Liver (tissue), 9 donors: ENCODE measurements around the gene SCN4A. TPM values are rescaled to one million over a fixed set of nuclear protein-coding genes. Genes with fewer than 3 reads are reported as not detected.

Experiments
- DNase-seq: peaks from one replicate; pipeline ENCODE4 v3.0.0-alpha.2; 2017; ENCODE audit warnings: low spot score
- H3K27ac ChIP-seq, 2 donors: one replicate each; pipeline ENCODE4 v1.7.0; 2013; ENCODE audit warnings: inconsistent platforms in 2 of 2, low read length in 2 of 2, control low read depth in 1 of 2, low read depth in 1 of 2, mild to moderate bottlenecking in 1 of 2
- H3K27me3 ChIP-seq, 4 donors: one replicate each; pipeline versions ENCODE4 v1.6.1 to v1.7.0; 2013; ENCODE audit warnings: low read length in 3 of 4, inconsistent platforms in 1 of 4, mild to moderate bottlenecking in 1 of 4, moderate library complexity in 1 of 4; ENCODE audit not compliant: control insufficient read depth in 4 of 4, insufficient read depth in 4 of 4
- H3K36me3 ChIP-seq, 4 donors: one replicate each; pipeline versions ENCODE4 v1.6.1 to v1.7.0; 2013; ENCODE audit warnings: low read length in 3 of 4, mild to moderate bottlenecking in 3 of 4, low read depth in 1 of 4, moderate library complexity in 1 of 4; ENCODE audit not compliant: control insufficient read depth in 4 of 4, insufficient read depth in 3 of 4
- H3K4me1 ChIP-seq, 4 donors: one replicate each; pipeline versions ENCODE4 v1.6.1 to v1.7.0; 2013; ENCODE audit warnings: low read length in 3 of 4, mild to moderate bottlenecking in 3 of 4, moderate library complexity in 1 of 4; ENCODE audit not compliant: control insufficient read depth in 4 of 4, insufficient read depth in 4 of 4
- H3K4me3 ChIP-seq, 3 donors: one replicate each; pipeline versions ENCODE4 v1.6.1 to v1.7.0; 2013; ENCODE audit warnings: low read length in 3 of 3, control low read depth in 1 of 3, low read depth in 1 of 3, mild to moderate bottlenecking in 1 of 3
- H3K9ac ChIP-seq, 2 donors: one replicate each; pipeline ENCODE4 v1.7.0; 2013; ENCODE audit warnings: low read length in 2 of 2, mild to moderate bottlenecking in 2 of 2, moderate library complexity in 2 of 2, control low read depth in 1 of 2, low read depth in 1 of 2
- H3K9me3 ChIP-seq, 4 donors: one replicate each; pipeline versions ENCODE4 v1.6.1 to v1.7.0; 2013; ENCODE audit warnings: low read length in 3 of 4; ENCODE audit not compliant: control insufficient read depth in 4 of 4
- ATF3 ChIP-seq: IDR thresholded peaks from 2 replicates; pipeline ENCODE4 v1.6.1; 2016; ENCODE audit warnings: antibody characterized with exemption
- EGR1 ChIP-seq, 2 donors: IDR thresholded peaks; 2 replicates each; pipeline ENCODE4 v1.6.1; 2016 to 2018; ENCODE audit warnings: antibody characterized with exemption in 2 of 2, low read depth in 2 of 2
- FOXA1 ChIP-seq: IDR thresholded peaks from 2 replicates; pipeline ENCODE4 v1.6.1; 2016; ENCODE audit warnings: antibody characterized with exemption
- FOXA2 ChIP-seq: IDR thresholded peaks from 2 replicates; pipeline ENCODE4 v1.6.1; 2016; ENCODE audit warnings: antibody characterized with exemption
- GABPA ChIP-seq, 2 donors: IDR thresholded peaks in 1 of 2; conservative IDR thresholded peaks in 1 of 2; 2 replicates each; pipeline ENCODE4 v1.6.1; 2016; ENCODE audit warnings: antibody characterized with exemption in 2 of 2, mild to moderate bottlenecking in 1 of 2, moderate library complexity in 1 of 2
- HNF4A ChIP-seq, 2 donors: conservative IDR thresholded peaks; 2 replicates each; pipeline ENCODE4 v1.6.1; 2016; ENCODE audit warnings: antibody characterized with exemption in 2 of 2, mild to moderate bottlenecking in 2 of 2
- HNF4G ChIP-seq: IDR thresholded peaks from 2 replicates; pipeline ENCODE4 v1.6.1; 2016; ENCODE audit warnings: antibody characterized with exemption
- JUND ChIP-seq, 2 donors: IDR thresholded peaks; 2 replicates each; pipeline ENCODE4 v1.6.1; 2016; ENCODE audit warnings: antibody characterized with exemption in 2 of 2
- NR2F2 ChIP-seq: IDR thresholded peaks from 2 replicates; pipeline ENCODE4 v1.6.1; 2016; ENCODE audit warnings: antibody characterized with exemption
- RAD21 ChIP-seq, 2 donors: IDR thresholded peaks; 2 replicates each; pipeline ENCODE4 v1.6.1; 2016; ENCODE audit warnings: antibody characterized with exemption in 2 of 2, mild to moderate bottlenecking in 2 of 2
- REST ChIP-seq: IDR thresholded peaks from 2 replicates; pipeline ENCODE4 v1.6.1; 2016; ENCODE audit warnings: antibody characterized with exemption, mild to moderate bottlenecking
- RXRA ChIP-seq, 2 donors: IDR thresholded peaks; 2 replicates each; pipeline ENCODE4 v1.6.1; 2017 to 2018; ENCODE audit warnings: antibody characterized with exemption in 2 of 2, mild to moderate bottlenecking in 1 of 2
- SP1 ChIP-seq: IDR thresholded peaks from 2 replicates; pipeline ENCODE4 v1.6.1; 2018; ENCODE audit warnings: antibody characterized with exemption, mild to moderate bottlenecking
- TAF1 ChIP-seq: conservative IDR thresholded peaks from 2 replicates; pipeline ENCODE4 v1.6.1; 2016; ENCODE audit warnings: antibody characterized with exemption, mild to moderate bottlenecking
- YY1 ChIP-seq: IDR thresholded peaks from 2 replicates; pipeline ENCODE4 v1.6.1; 2016; ENCODE audit warnings: antibody characterized with exemption, mild to moderate bottlenecking
- WGBS: extraction: QIAGEN DNeasy Blood & Tissue Kit; methylation state at CpG from one replicate; pipeline ENCODE4 v1.1.7; 2013; 5-methylcytosine and 5-hydroxymethylcytosine counted together
- polyA plus RNA-seq, 2 donors: library from polyadenylated mRNA; stranded (reverse) in 1 of 2; unstranded in 1 of 2; fragments of 200-250 nt in 1 of 2; fragments of >200 nt in 1 of 2; fragmentation: Nextera tagmentation in 1 of 2; extraction: Ambion mirVana in 1 of 2; gene quantifications; one replicate each; pipeline versions ENCODE4 v1.2.1 to v1.2.3, GENCODE V29; 2013 to 2015
- total RNA-seq, 2 donors: library from RNA; depleted of rRNA; stranded (reverse); fragments of >200 nt; gene quantifications; one replicate each; pipeline ENCODE4 v1.2.3, GENCODE V29; 2014
- TF ChIP-seq, protein P1 (sequence below): IDR thresholded peaks from 2 replicates; pipeline ENCODE4 v1.6.1; 2016; ENCODE audit warnings: antibody characterized with exemption
- TF ChIP-seq, protein P2 (sequence below): fragments of 150-350 bp; IDR thresholded peaks from 2 replicates; pipeline ENCODE4 v1.5.1; 2017; ENCODE audit warnings: improper control_type of control experiment, low read depth, low read length; ENCODE audit not compliant: missing input control
- TF ChIP-seq, protein P3 (sequence below): IDR thresholded peaks from 2 replicates; pipeline ENCODE4 v1.6.1; 2016; ENCODE audit warnings: antibody characterized with exemption
- donor health status: healthy.
- donor health status: healthy.
- donor health status: healthy.
- donor health status: healthy.
- donor health status: healthy.

The SCN4A gene
- total and polyA plus RNA-seq, 4 donors, result 0.04 to 1.3 (median 0.43) TPM

DNA sequence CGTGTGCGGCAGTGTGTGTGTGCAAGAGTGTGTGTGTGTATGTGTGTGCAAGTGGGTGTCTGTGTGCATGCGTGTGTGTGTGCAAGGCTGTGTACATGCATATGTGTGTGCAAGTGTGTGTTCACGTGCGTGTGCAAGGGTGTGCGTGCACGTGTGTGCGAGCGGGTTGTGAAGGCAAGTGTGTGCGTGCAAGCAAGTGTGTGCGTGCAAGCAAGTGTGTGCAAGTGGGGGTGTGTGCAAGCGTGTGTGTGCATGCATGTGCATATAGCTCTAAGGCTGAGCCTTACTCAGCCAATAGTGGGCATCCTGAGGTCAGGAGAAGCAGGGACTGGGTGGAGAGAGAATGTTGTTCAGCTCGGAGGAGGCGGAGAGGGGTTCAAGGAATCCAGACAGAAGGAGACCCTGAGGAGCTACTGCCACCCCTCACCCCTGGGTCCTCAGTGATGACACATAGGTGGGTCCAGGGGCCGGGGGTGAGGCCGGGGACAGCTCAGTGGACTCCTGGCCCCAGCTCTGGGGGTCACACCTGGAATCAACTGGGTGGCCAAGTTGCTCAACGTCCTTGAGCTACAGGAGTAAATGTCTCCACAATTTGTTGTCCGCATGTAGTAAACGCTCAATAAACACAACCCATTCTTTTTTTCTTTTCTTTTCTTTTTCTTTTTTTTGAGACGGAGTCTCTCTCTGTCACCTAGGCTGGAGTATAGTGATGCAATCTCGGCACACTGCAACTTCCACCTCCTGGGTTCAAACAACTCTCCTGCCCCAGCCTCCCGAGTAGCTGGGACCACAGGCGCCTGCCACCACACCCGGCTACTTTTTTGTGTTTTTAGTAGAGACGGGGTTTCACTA, 27.2 kb upstream of the SCN4A start:
- Histone ChIP-seq H3K9ac (no peak overlapping the region), H3K27me3 (peaks cover 0 to 2% (median 0%) of the 10 kb centered on the region in 4 donors), H3K4me1 (peaks cover 0 to 10% (median 4%) of the 10 kb centered on the region in 4 donors), H3K4me3 (no peak overlapping the region), H3K27ac (no peak overlapping the region), H3K36me3 (peaks cover 0 to 3% (median 0%) of the 10 kb centered on the region in 4 donors), H3K9me3 (no peaks in the 10 kb centered on the region)
- 82% methylated on average over 25 of the region's 25 CpGs for WGBS
- TF ChIP-seq, protein P1, sequence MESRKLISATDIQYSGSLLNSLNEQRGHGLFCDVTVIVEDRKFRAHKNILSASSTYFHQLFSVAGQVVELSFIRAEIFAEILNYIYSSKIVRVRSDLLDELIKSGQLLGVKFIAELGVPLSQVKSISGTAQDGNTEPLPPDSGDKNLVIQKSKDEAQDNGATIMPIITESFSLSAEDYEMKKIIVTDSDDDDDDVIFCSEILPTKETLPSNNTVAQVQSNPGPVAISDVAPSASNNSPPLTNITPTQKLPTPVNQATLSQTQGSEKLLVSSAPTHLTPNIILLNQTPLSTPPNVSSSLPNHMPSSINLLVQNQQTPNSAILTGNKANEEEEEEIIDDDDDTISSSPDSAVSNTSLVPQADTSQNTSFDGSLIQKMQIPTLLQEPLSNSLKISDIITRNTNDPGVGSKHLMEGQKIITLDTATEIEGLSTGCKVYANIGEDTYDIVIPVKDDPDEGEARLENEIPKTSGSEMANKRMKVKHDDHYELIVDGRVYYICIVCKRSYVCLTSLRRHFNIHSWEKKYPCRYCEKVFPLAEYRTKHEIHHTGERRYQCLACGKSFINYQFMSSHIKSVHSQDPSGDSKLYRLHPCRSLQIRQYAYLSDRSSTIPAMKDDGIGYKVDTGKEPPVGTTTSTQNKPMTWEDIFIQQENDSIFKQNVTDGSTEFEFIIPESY, result no peak
- TF ChIP-seq REST (no peak), ATF3 (no peak), JUND (IDR thresholded peaks at IDR 0.05) (no peak), NR2F2 (no peak), EGR1 (IDR thresholded peaks at IDR 0.05; ENCODE audit: low read depth in 2 of 2) (no peak), FOXA1 (no peak), GABPA (IDR thresholded peaks at IDR 0.05 in 1 of 2, conservative IDR thresholded peaks at IDR 0.05 in 1 of 2) (no peak), YY1 (no peak), FOXA2 (no peak), RXRA (IDR thresholded peaks at IDR 0.05) (no peak), RAD21 (IDR thresholded peaks at IDR 0.05) (no peak), HNF4G (no peak), SP1 (no peak), HNF4A (conservative IDR thresholded peaks at IDR 0.05) (no peak), TAF1 (no peak)
- TF ChIP-seq, protein P2, sequence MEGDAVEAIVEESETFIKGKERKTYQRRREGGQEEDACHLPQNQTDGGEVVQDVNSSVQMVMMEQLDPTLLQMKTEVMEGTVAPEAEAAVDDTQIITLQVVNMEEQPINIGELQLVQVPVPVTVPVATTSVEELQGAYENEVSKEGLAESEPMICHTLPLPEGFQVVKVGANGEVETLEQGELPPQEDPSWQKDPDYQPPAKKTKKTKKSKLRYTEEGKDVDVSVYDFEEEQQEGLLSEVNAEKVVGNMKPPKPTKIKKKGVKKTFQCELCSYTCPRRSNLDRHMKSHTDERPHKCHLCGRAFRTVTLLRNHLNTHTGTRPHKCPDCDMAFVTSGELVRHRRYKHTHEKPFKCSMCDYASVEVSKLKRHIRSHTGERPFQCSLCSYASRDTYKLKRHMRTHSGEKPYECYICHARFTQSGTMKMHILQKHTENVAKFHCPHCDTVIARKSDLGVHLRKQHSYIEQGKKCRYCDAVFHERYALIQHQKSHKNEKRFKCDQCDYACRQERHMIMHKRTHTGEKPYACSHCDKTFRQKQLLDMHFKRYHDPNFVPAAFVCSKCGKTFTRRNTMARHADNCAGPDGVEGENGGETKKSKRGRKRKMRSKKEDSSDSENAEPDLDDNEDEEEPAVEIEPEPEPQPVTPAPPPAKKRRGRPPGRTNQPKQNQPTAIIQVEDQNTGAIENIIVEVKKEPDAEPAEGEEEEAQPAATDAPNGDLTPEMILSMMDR, result no peak
- TF ChIP-seq, protein P3, sequence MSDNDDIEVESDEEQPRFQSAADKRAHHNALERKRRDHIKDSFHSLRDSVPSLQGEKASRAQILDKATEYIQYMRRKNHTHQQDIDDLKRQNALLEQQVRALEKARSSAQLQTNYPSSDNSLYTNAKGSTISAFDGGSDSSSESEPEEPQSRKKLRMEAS, result no peak
- no peak for DNase-seq
